Fibroblast of upper back skin (primary cell): ENCODE measurements around the gene NEMF.
"Not testable (repeated sequence)": the region's sequence is repeated elsewhere in the genome, so short reads cannot be mapped to it uniquely, and the experiment has no call there.

ENCODE experiments used
- DNase-seq: peaks from one replicate; pipeline ENCODE4 v3.0.0-alpha.2; 2013

Gene NEMF

DNA sequence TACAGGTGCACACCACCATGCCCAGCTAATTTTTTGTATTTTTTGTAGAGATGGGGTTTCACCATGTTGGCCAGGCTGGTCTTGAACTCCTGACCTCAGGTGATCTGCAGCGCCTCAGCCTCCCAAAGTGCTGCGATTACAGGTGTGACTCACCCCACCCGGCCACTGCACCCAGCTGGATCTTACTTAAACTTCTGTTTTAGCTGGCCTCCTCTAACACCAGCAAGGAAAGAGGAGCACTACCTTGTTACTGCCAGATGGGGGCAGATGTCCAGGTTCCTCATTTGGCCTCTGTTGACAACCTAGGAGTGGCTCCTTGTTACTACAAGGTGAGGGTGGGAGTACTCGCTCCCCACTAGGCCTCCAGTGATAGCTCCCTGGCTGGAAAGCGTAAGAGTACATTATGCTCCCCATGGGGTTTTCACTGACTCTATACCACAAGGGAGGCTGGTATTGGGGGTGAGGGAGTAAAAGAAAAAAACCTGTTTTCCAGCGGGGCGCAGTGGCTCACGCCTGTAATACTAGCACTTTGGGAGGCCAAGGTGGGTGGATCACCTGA, 27.1 kb upstream of the NEMF start:
- peak; percentile 60 for DNase-seq

DNA sequence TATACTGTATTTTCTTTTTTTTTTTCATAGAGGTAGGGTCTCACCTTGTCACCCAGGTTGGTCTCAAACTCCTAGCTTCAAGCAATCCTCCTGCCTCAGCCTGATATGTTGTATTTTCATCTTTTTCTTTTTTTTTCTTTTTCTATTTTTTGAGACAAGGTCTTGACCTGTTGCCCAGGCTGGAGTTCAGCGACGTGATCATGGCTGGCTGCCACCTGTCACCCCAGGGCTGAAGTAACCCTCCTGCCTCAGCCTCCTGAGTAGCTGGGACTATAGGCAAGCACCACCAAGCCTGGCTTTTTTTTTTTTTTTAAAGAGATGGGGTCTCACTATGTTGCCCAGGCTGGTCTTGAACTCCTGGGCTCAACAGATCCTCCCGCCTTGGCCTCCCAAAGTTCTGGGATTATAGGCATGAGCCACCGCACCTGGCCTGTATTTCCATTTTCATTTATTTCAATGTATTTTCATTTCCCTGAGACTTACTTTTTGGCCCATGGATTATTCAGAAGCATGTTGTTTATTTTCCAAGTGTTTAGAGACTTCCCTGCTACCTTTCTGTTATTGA, 24.1 kb upstream of the NEMF start:
- no peak for DNase-seq

DNA sequence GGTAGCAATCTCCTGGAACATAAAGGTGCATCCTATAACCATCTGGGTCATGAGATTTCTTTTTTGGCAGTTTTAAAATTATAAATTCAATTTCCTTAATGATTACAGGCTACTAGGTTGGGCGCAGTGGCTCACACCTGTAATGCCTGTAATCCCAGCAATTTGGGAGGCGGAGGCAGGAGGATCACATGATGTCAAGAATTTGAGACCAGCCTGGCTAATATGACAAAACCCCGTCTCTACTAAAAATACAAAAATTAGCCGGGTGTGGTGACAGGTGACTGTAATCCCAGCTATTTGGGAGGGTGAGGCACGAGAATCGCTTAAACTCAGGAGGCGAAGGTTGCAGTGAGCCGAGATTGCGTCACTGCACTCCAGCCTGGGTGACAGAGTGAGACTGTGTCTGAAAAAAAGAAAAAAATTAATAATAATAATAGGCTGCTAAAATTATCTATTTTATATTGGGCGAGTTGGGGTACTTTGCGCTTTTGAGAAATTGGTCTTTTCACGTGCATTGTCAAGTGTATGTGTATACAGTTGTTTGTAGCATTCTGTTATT, 23.1 kb upstream of the NEMF start:
- no peak for DNase-seq

DNA sequence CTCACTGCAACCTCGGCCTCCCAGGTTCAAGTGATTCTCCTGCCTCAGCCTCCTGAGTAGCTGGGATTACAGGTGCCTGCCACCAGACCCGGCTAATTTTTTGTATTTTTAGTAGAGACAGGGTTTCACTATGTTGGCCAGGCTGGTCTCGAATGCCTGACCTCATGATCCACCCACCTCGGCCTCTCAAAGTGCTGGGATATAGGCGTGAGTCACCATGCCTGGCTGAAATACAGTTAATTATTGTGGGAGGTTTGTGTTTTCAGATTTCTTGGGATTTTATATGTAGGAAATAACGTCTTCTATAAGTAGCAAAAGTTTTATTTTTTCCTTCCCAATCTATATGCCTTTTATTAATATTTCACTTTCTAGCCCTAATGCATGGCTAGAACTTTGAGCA, 21.0 kb upstream of the NEMF start:
- DNase-seq: not testable (repeated sequence)

DNA sequence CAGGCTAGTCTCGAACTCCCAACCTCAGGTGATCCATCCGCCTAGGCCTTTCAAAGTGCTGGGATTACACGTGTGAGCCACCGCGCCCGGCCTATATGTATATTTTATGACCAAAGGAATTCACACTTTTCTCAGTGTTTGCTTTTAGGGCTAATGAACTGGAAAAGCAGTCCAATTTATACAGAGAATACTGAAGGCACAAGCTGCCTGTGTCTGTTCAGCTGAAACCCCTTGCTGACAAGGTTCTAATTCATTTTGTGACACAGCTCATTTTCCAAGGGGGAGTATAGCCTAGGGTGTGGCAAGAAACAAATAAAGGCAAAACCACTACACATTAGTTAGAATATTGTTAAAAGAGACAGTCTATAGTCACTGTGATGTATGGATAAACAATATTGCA, 18.3 kb upstream of the NEMF start:
- no peak for DNase-seq

DNA sequence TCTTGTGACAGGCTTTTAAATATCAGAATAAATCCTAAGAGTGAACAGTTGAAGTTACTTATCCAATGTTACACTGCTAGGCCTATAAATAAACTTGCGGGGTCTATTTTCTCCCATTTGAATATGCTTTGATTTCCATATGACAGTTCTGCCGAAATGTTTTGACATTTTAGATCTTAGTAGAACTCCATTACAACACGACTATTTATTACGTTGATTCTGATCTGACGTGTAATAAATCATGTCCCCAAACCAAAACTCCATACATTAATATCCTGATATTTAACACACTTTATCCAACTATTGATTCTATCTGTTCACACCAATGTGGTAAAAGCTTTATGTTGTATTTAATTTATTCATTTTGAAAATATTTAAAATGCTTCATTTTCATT, 16.1 kb upstream of the NEMF start:
- DNase-seq: no peak

DNA sequence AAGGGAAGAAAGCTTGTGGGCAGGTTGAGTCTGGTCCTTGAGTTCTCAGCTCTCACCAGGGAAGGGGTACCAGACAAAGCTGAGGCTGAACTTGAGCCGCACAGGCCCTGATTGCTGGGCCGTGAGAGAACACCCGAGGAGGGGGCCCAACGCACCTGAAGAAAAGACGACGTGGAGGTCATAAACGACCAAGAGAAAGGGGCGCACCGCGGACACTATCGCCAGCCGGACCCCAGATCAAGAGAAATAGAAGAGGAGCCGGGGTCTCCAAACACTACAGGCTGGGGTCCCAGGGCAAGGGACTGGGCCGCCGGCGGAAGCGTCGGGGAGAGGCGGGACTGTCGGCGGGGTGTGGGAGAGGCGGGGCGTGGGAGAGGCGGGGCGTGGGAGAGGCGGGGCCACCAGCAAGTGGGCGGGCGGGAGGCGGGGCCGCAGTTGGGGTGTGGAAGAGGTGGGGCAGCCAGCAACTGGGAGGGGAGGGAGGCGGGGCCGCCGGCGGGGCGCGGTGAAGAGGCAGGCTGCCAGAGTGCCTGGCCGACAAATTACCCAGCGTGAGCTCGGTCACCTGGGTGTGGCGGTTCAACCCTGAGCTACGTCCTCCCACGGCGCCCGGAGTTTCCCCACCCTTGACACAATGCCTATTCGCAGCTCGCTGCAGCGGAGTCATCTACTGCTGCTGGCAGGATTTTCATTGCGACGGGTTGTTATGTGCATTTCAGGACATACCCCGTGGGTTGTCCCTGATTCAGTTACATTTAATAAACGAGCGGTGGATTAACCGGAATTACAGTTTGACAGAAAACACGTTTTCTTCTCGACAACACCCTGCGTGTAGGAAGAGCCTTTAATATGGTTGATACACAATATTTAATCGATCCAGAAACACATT, 15.5 kb upstream of the NEMF start:
- peak; percentile 90 for DNase-seq

DNA sequence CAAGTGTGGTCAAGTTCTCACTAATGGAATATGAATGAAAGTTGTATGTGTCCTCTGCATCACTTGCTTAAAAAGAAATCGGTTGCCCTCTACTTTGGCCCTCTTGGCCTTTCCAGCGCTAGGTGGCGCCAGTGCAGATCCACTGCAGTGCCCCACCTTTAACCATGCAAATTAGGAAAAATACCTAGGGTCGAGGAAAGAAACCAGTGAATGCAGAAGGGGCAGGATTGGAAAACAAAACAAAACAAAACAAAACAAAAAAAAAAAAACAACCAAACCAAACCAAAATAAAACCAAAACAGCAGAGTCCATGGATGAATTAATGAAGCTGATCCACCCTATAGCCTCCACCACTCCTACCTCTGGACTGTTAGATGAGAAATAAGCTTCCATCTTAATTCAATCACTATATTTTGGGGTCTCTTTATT, 12.9 kb upstream of the NEMF start:
- DNase-seq: peak; percentile 58

DNA sequence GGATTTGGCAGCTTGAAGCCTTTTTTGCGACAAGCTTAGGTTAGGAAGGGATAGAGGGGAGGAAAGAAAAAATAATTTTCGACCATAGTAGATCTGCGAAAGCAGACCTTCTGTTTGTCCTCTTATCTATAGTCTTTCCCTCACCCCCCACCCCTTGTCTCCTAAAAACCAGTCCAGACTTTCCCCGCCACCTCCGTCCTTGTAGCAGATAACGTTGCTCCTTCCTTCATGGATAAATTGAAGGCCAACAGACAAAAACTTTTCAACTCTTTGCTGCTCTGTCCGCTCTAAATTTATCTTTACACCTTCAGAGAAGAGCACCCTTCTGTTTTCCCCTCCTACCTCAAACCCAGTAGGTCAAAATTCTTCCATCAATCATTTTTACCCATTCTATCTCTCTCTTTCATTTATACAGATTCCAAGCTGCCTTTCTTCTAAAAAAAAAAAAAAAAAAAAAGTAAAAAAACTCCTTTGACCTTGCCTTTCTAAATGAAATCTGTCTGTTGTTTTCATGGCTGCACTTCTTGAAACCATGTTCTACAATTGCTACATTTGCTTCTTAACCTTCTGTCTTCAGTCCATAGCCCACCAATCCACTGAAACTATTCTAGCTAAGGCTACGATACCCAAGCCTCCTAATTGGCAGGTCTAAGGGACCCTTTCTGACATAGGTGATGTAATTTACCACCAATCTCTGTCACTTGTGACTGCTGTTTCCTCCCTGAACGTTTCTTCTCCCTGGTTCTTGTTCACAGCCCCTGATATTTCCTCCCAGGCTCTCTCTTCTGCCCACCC, 11.1 kb upstream of the NEMF start:
- peak; percentile 13 for DNase-seq

DNA sequence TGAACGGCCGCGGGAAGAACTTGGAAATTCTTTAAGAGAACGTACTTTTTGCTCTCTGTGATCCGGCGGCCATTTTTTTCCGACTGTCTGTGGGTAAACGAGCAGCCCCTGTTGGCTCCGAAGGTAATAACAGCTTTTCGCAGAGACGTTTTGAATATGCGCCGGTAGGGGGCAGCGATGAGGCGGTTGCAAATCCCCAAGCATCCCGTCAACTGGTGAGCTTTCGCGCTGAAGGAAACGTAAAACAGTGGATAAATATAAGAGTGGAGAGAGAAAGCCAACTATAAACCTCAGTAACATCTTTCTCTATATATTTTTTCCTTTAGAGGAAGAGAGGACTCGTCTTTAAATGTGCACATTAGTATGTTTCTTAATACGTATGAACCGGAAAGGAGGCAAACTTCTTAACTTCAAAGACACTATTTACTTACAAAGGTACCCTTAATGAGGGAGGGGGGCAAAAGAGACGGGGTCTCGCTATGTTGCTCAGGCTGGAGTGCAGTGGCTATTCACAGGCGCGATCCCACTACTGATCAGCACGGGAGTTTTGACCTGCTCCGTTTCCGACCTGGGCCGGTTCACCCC, 9.6 kb upstream of the NEMF start:
- DNase-seq: peak; percentile 87

DNA sequence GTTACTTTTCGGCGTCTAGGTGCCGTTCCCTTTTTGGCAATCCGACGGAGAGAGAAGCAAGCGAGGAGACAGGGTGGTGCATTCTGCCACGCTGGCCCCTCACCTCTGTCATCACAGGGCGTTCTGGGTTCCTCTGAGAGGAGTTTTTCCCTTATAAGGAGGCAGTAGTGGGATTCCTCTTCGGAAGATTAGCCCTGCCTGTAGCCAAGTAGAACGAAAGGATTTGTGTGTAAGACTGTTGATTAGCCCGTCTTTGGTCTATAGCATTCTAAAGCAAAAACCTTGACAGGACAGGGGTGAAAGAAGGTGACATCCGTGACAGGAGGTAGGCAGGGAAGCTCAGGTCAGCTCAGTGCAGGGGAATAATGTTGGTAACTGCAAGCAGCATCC, 9.1 kb upstream of the NEMF start:
- DNase-seq: peak; percentile 95

DNA sequence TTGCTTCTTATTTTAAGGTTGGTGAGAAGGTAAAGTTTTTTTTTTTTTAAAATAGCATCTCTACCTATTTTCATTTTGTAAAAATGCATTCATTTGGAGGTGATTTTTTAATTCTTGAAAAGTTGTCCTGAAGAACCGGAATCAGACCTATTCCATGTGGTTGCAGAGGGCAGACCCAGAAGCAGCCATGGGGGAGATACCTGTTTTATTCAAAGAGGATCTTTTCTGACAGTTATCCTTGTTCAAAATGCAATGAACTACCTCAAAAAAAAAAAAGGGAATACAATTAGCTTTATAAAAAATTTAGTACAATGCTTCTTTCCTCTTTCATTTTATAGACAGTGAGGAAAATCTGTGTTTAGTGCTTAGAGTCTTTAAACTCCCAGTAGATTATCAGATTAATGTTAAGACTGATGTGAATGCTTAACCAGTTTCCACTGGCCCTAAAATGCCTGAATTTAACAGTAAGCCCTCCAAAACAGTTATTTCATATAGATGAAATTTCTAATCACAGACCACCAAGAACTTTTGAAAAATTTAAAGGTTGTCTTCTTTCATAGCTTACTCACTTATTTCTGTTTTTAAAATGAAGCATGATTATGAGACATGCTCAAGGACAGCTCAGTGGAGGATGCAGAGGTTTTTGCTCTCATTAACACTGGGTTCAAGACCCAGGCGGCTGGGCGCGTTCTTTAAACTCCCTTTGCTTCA, 8.6 kb upstream of the NEMF start:
- no peak for DNase-seq

DNA sequence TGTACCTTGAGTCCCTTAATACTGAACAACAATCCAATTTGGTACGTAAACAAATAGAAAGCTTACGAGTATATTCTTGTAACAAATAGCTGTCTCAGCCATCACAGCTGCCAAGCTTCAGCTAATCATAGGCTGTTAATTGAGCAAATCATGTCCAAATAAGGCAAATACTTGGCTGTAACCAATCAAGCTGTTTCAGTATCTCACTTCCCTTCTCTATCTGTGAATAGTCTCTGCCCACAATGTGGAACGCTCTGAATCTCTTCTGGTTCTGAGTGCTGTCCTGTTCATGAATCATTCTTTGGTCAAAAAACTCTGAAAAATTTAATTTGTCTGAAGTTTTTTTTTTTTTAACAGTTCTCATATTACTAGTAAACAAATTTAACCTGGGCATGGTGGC, 5.8 kb upstream of the NEMF start:
- no peak for DNase-seq

DNA sequence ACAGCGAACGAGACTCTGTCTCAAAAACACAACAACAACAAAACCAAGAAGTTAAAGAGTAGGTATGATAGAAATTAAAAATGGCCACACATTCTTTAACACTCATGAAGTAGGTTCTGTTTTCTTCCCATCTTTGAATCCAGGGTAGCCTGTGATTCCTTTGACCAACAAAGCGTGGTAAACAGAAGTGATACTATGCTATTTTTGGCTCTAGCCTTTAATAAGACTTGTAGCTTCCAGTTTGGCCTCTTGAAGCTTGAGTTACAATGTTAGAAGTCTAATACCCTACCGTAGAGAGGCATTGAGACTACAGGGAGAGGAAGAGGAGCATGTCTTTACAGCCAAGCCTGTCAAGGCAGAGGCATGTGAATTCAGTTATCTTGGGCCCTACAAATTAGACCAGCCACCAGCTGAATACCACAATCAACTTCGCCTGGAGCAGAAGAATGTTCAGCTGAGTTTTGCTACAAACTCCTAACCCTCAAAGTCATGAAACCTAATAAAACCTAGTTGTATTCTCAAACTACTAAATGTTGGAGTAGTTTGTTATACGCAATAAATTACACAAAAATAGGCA, 4.9 kb upstream of the NEMF start:
- no peak for DNase-seq

DNA sequence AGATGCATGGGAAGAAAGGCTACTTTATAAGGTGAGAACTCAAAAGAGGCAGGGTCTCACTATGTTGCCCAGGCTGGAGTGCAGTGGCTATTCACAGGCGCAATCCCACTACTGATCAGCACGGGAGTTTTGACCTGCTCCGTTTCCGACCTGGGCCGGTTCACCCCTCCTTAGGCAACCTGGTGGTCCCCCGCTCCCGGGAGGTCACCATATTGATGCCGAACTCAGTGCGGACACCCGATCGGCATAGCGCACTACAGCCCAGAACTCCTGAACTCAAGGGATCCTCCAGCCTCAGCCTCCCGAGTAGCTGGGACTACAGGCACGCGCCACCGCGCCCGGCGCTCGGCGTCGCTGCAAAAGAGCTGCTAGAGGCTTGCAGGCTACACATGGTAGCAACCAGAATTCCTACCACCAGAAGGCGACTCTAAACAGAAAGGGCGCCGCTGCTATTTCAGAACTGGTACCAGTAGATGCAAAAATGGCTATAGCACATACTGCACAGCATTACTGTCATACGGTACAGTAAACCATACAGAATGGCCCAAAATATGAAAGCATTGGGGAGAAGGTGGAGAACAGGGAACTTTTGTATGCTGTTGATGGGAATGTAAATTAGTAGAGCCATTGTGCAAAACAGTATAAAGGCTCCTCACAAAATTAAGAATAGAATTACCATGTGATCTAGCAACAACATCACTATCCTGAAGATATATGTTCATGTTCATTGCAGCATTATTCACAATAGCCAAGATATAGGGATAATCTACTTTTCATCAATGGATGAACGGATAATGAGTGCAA, 1.2 kb upstream of the NEMF start:
- peak; percentile 82 for DNase-seq

DNA sequence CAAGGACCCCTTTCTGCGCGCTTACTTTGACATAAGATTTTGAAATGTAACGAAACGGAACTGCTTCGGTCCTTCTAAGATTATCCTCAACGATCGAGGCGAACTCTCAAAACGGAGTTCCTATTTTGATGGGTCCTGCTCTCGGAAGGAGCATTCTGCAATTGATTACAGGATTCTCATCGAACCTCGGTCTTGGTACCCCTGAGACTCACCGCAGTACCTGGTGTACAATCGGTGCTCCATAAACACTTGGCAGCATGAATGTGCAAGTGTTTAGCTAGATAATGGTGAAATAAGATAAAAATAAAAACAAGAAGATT, 530 bp upstream of the NEMF start:
- no peak for DNase-seq

DNA sequence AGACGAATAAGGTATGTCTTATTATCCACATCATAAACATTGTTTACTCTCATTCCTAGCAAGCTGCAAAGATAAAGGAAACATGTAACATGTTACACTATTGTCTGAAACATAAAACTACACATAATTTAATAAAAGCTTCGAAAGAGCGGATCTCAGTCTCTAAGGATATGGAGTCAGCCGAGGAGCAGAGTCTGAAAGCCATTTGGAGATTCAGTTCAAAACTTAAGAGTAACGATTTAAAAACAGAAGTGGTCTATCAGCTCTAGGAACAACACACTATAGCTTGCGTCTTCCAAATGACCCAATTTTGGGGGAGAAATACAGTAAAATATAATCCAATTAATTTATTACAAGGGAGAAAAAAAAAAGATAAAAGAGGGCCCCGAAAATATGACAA, 775 bp downstream of the NEMF start:
- DNase-seq: no peak

DNA sequence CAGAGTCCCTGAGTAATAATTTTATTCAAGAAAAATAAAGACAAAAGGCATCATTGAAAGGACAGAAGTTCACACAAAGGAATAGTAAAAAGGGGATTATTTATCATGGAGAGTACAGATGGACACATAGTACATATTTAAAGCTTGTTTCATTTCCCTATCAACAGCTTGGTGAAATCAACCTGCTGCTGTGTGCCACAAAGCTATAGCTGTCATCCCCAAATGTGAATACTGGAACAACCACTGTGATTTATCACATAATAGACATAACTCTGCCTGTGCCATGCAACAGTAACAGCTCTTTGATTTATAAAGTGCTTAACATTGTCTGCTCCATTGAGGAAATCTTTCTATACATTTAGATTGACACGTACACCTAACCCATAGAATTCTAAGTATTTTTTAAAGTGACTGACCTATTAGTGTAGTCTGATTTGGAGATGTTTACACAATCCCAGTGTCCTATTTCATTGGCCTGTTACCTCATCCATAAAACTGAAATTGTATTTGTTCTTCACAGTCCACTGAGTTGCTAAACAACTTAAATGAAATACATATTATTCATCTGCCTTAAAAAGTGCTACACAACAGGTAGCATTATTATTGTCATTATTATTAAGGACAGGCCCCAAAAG, 3.3 kb downstream of the NEMF start:
- DNase-seq: no peak

DNA sequence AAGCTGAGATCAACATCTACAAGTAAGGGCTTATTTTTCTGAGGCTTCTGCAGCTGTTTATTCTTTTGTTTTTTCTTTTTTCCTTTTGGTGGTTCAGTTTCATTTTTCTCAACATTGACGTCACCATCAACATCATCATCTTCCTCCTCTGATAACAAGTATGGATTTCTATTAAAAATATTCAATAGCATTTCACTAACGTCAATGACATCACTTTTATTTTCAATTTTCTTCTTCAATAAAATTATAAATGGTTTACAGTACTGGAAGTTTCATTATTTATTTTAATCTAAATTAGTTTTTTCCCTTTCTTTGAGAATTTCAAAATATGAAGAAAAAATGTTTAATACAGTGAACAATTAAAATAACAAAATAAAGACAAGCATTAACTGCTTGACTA, 23.9 kb downstream of the NEMF start:
- no peak for DNase-seq

DNA sequence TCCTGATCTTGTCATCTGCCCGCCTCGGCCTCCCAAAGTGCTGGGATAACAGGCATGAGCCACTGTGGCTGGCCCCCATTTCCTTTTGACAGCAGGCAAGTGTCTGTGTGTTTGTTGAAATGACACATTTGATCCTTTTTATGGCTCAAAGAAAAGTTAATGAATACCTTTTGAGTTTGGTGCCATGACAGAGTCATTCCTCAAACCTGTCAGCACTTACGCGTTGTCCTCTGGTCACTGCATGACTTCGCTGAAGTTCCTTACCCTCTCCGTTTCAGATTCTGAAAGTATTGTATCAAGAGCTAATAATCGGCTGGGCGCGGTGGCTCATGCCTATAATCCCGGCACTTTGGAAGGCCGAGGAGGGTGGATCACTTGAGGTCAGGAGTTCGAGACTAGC, 32.4 kb downstream of the NEMF start:
- no peak for DNase-seq

DNA sequence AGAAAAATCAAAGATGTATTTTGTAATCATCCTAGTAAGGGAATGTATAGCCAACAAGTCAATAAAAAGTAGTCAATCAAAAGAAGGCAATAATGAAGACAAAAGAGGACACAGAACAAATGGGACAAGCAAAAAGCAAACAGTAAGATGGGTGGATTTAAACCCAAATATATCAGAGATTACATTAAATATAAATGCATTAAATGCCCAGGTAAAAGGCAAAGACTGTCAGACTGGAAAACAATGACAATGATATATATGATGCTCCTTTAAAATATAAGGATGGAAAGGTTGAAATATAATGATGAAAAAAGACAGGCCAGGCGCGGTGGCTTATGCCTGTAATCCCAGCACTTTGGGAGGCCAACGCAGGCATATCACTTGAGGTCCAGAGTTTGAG, 35.7 kb downstream of the NEMF start:
- no peak for DNase-seq
